Activated CD4-positive, alpha-beta memory T cell treated with anti-CD3 and anti-CD28 coated beads, Interleukin-2, amount 10 ng/mL, durations not matched to agents 7 days and 5 days (primary cell): ENCODE measurements around the gene RCSD1. TPM values are rescaled to one million over a fixed set of nuclear protein-coding genes. Genes with fewer than 3 reads are reported as not detected.

ENCODE experiments used
- CTCF ChIA-PET: fragments of 350-600 bp; sonication (Branson Sonifier 250); formaldehyde crosslinking; loops from one replicate; lab custom pipeline; 2021; ENCODE audit warnings: antibody characterized with exemption, inconsistent platforms; lab: Charles Lee
- POLR2A ChIA-PET: fragments of 350-600 bp; sonication (Branson Sonifier 250); formaldehyde crosslinking; loops from one replicate; lab custom pipeline; 2021; ENCODE audit warnings: antibody characterized with exemption; lab: Charles Lee
- DNase-seq: peaks from one replicate; pipeline ENCODE4 v3.0.0-alpha.2; 2020
- H3K27ac Mint-ChIP-seq: one replicate; pipeline ENCODE4 v1.8.0; 2021; ENCODE audit warnings: mild to moderate bottlenecking, mixed read lengths
- H3K27me3 Mint-ChIP-seq: one replicate; pipeline ENCODE4 v1.8.0; 2021; ENCODE audit warnings: mixed read lengths
- H3K36me3 Mint-ChIP-seq: one replicate; pipeline ENCODE4 v1.8.0; 2021; ENCODE audit warnings: low read depth, mixed read lengths
- H3K4me1 Mint-ChIP-seq: one replicate; pipeline ENCODE4 v1.8.0; 2021; ENCODE audit warnings: mixed read lengths
- H3K4me3 Mint-ChIP-seq: one replicate; pipeline ENCODE4 v1.8.0; 2021; ENCODE audit warnings: mild to moderate bottlenecking, mixed read lengths
- H3K9me3 Mint-ChIP-seq: one replicate; pipeline ENCODE4 v1.8.0; 2021; ENCODE audit warnings: mixed read lengths
- total RNA-seq, 2 experiments: library from RNA; stranded (reverse); gene quantifications; one replicate each; pipeline ENCODE4 v1.2.3, GENCODE V29; 2021

RCSD1 gene
- total RNA-seq, 2 experiments from 2014 or later: 155 to 158 TPM

- Mint-ChIP-seq H3K27ac (peak overlapping the region; percentile 52), H3K9me3 (no peaks in the 10 kb centered on the region), H3K4me1 (peaks cover 13% of the 10 kb centered on the region), H3K36me3 (peaks cover 83% of the 10 kb centered on the region), H3K4me3 (no peak overlapping the region), H3K27me3 (no peaks in the 10 kb centered on the region)
- CTCF ChIA-PET: interaction anchor here (1.2 to 3.8 kb wide), 2 partner anchors 58 to 83 kb away, joined by 3 to 166 read pairs; no protein-coding TSS in a partner anchor
- DNase-seq: no peak
- POLR2A ChIA-PET: interaction anchor here (1.3 kb wide), 1 partner anchor 57 kb away, joined by 4 read pairs; no protein-coding TSS in a partner anchor
These were observed 55.8 kb downstream of the RCSD1 start for GRCh38 chr1:167685844-167686243.

- peaks cover 13% of the 10 kb centered on the region for H3K4me1 Mint-ChIP-seq
- no peaks in the 10 kb centered on the region for H3K9me3 Mint-ChIP-seq
- no peaks in the 10 kb centered on the region for H3K27me3 Mint-ChIP-seq
- peak overlapping the region; percentile 30 for H3K27ac Mint-ChIP-seq
- ChIA-PET POLR2A (interaction anchor here (1.0 to 2.6 kb wide), 6 partner anchors 10 to 87 kb away, joined by 3 to 28 read pairs (median 6); no protein-coding TSS in a partner anchor), CTCF (interaction anchor here (0.7 to 3.8 kb wide), 36 partner anchors 10 to 394 kb away, joined by 3 to 166 read pairs (median 5); partner anchors contain the start of gene CREG1)
- H3K36me3 Mint-ChIP-seq: peaks cover 85% of the 10 kb centered on the region
- H3K4me3 Mint-ChIP-seq: no peak overlapping the region
- DNase-seq: peak; percentile 79
These were observed 58.0 kb downstream of the RCSD1 start for GRCh38 chr1:167687919-167688519.

- ChIA-PET POLR2A (interaction anchor here (1.0 to 1.2 kb wide), 2 partner anchors 17 to 89 kb away, joined by 3 read pairs; no protein-coding TSS in a partner anchor), CTCF (interaction anchor here (0.7 to 1.7 kb wide), 2 partner anchors 58 to 89 kb away, joined by 3 to 16 read pairs; no protein-coding TSS in a partner anchor)
- Mint-ChIP-seq H3K27me3 (no peaks in the 10 kb centered on the region), H3K27ac (no peak overlapping the region), H3K9me3 (no peaks in the 10 kb centered on the region), H3K4me3 (no peak overlapping the region), H3K36me3 (peaks cover 85% of the 10 kb centered on the region), H3K4me1 (peaks cover 13% of the 10 kb centered on the region)
- no peak for DNase-seq
These were observed 59.5 kb downstream of the RCSD1 start for GRCh38 chr1:167689567-167689920.

GRCh38 chr1:167690053-167690452 lies 60.0 kb downstream of the RCSD1 start:
- Mint-ChIP-seq H3K4me1 (peaks cover 13% of the 10 kb centered on the region), H3K27ac (no peak overlapping the region), H3K27me3 (no peaks in the 10 kb centered on the region), H3K9me3 (no peaks in the 10 kb centered on the region), H3K36me3 (peaks cover 85% of the 10 kb centered on the region), H3K4me3 (no peak overlapping the region)
- ChIA-PET POLR2A (interaction anchor here (1.0 to 1.5 kb wide), 3 partner anchors 17 to 90 kb away, joined by 3 read pairs; no protein-coding TSS in a partner anchor), CTCF (interaction anchor here (1.7 kb wide), 1 partner anchor 89 kb away, joined by 16 read pairs; no protein-coding TSS in a partner anchor)
- no peak for DNase-seq

- peaks cover 3% of the 10 kb centered on the region for H3K4me1 Mint-ChIP-seq
These were observed 63.5 kb downstream of the RCSD1 start for GRCh38 chr1:167693425-167694045.

GRCh38 chr1:167694691-167695090 lies 64.7 kb downstream of the RCSD1 start:
- H3K4me3 Mint-ChIP-seq: no peak overlapping the region
- ChIA-PET POLR2A (no interaction called here), CTCF (interaction anchor here (3.5 kb wide), 1 partner anchor 93 kb away, joined by 14 read pairs; no protein-coding TSS in a partner anchor)
- DNase-seq: no peak
- H3K27me3 Mint-ChIP-seq: no peaks in the 10 kb centered on the region
- H3K9me3 Mint-ChIP-seq: no peaks in the 10 kb centered on the region
- peaks cover 88% of the 10 kb centered on the region for H3K36me3 Mint-ChIP-seq
- H3K27ac Mint-ChIP-seq: no peak overlapping the region
- peaks cover under 1% of the 10 kb centered on the region for H3K4me1 Mint-ChIP-seq

More at GRCh38 chr1:167693425-167694045, 63.5 kb downstream of the RCSD1 start:
- Mint-ChIP-seq H3K4me3 (no peak overlapping the region), H3K27ac (no peak overlapping the region), H3K27me3 (no peaks in the 10 kb centered on the region), H3K36me3 (peaks cover 87% of the 10 kb centered on the region), H3K9me3 (no peaks in the 10 kb centered on the region)
- POLR2A ChIA-PET: no interaction called here
- DNase-seq: no peak
- CTCF ChIA-PET: interaction anchor here (3.5 kb wide), 1 partner anchor 92 kb away, joined by 14 read pairs; no protein-coding TSS in a partner anchor

- no peak for DNase-seq
- ChIA-PET POLR2A (interaction anchor here (1.3 kb wide), 1 partner anchor 18 kb away, joined by 5 read pairs; no protein-coding TSS in a partner anchor), CTCF (interaction anchor here (3.5 kb wide), 1 partner anchor 94 kb away, joined by 14 read pairs; no protein-coding TSS in a partner anchor)
- Mint-ChIP-seq H3K36me3 (peaks cover 88% of the 10 kb centered on the region), H3K27ac (no peak overlapping the region), H3K4me1 (no peaks in the 10 kb centered on the region), H3K4me3 (no peak overlapping the region), H3K27me3 (no peaks in the 10 kb centered on the region), H3K9me3 (no peaks in the 10 kb centered on the region)
These were observed 65.1 kb downstream of the RCSD1 start for GRCh38 chr1:167695147-167695546.

GRCh38 chr1:167695756-167696561 lies 65.9 kb downstream of the RCSD1 start:
- ChIA-PET CTCF (interaction anchor here (3.5 kb wide), 1 partner anchor 94 kb away, joined by 14 read pairs; no protein-coding TSS in a partner anchor), POLR2A (interaction anchor here (1.3 kb wide), 1 partner anchor 17 kb away, joined by 5 read pairs; no protein-coding TSS in a partner anchor)
- Mint-ChIP-seq H3K9me3 (no peaks in the 10 kb centered on the region), H3K36me3 (peaks cover 83% of the 10 kb centered on the region), H3K4me1 (no peaks in the 10 kb centered on the region), H3K27ac (no peak overlapping the region), H3K27me3 (no peaks in the 10 kb centered on the region), H3K4me3 (no peak overlapping the region)
- DNase-seq: no peak

GRCh38 chr1:167697667-167698141 lies 67.7 kb downstream of the RCSD1 start:
- POLR2A ChIA-PET: interaction anchor here (0.7 to 1.3 kb wide), 3 partner anchors 10 to 36 kb away, joined by 3 read pairs; no protein-coding TSS in a partner anchor
- Mint-ChIP-seq H3K9me3 (no peaks in the 10 kb centered on the region), H3K27me3 (no peaks in the 10 kb centered on the region)

GRCh38 chr1:167698313-167698712 lies 68.3 kb downstream of the RCSD1 start:
- CTCF ChIA-PET: interaction anchor here (1.1 to 1.6 kb wide), 2 partner anchors 10 to 98 kb away, joined by 3 to 4 read pairs; no protein-coding TSS in a partner anchor
- Mint-ChIP-seq H3K27me3 (no peaks in the 10 kb centered on the region), H3K27ac (no peak overlapping the region), H3K9me3 (no peaks in the 10 kb centered on the region), H3K4me3 (no peak overlapping the region), H3K36me3 (peaks cover 83% of the 10 kb centered on the region), H3K4me1 (no peaks in the 10 kb centered on the region)
- POLR2A ChIA-PET: interaction anchor here (0.7 to 1.3 kb wide), 3 partner anchors 10 to 36 kb away, joined by 3 read pairs; no protein-coding TSS in a partner anchor
- no peak for DNase-seq

More at GRCh38 chr1:167697667-167698141, 67.7 kb downstream of the RCSD1 start:
- no peak overlapping the region for H3K4me3 Mint-ChIP-seq
- no peak overlapping the region for H3K27ac Mint-ChIP-seq
- H3K36me3 Mint-ChIP-seq: peaks cover 83% of the 10 kb centered on the region
- DNase-seq: no peak
- CTCF ChIA-PET: interaction anchor here (1.1 to 1.6 kb wide), 2 partner anchors 10 to 97 kb away, joined by 3 to 4 read pairs; no protein-coding TSS in a partner anchor
- H3K4me1 Mint-ChIP-seq: no peaks in the 10 kb centered on the region

GRCh38 chr1:167701510-167701909 lies 71.5 kb downstream of the RCSD1 start:
- Mint-ChIP-seq H3K9me3 (no peaks in the 10 kb centered on the region), H3K4me1 (no peaks in the 10 kb centered on the region), H3K27ac (no peak overlapping the region), H3K27me3 (no peaks in the 10 kb centered on the region), H3K4me3 (no peak overlapping the region), H3K36me3 (peaks cover 84% of the 10 kb centered on the region)
- ChIA-PET CTCF (interaction anchor here (0.6 kb wide), 1 partner anchor 20 kb away, joined by 3 read pairs; the partner anchor contains the start of gene MPZL1), POLR2A (no interaction called here)
- no peak for DNase-seq

- Mint-ChIP-seq H3K9me3 (no peaks in the 10 kb centered on the region), H3K27me3 (no peaks in the 10 kb centered on the region), H3K36me3 (peaks cover 77% of the 10 kb centered on the region), H3K4me3 (no peak overlapping the region), H3K4me1 (peaks cover 4% of the 10 kb centered on the region), H3K27ac (no peak overlapping the region)
- CTCF ChIA-PET: interaction anchor here (1.0 to 1.1 kb wide), 2 partner anchors 11 to 15 kb away, joined by 3 read pairs; no protein-coding TSS in a partner anchor
- DNase-seq: no peak
- POLR2A ChIA-PET: no interaction called here
These were observed 73.5 kb downstream of the RCSD1 start for GRCh38 chr1:167703557-167703956.
